Measurements from ENCODE around the gene THAP8. TPM values are rescaled to one million over a fixed set of nuclear protein-coding genes. Genes with fewer than 3 reads are reported as not detected.

The THAP8 gene
- total and polyA plus RNA-seq, 2 of the 13 experiments (the other 11 are each of a cell fraction or from before 2014, with no cell fraction given), result 1.7 to 3.7 TPM

DNA sequence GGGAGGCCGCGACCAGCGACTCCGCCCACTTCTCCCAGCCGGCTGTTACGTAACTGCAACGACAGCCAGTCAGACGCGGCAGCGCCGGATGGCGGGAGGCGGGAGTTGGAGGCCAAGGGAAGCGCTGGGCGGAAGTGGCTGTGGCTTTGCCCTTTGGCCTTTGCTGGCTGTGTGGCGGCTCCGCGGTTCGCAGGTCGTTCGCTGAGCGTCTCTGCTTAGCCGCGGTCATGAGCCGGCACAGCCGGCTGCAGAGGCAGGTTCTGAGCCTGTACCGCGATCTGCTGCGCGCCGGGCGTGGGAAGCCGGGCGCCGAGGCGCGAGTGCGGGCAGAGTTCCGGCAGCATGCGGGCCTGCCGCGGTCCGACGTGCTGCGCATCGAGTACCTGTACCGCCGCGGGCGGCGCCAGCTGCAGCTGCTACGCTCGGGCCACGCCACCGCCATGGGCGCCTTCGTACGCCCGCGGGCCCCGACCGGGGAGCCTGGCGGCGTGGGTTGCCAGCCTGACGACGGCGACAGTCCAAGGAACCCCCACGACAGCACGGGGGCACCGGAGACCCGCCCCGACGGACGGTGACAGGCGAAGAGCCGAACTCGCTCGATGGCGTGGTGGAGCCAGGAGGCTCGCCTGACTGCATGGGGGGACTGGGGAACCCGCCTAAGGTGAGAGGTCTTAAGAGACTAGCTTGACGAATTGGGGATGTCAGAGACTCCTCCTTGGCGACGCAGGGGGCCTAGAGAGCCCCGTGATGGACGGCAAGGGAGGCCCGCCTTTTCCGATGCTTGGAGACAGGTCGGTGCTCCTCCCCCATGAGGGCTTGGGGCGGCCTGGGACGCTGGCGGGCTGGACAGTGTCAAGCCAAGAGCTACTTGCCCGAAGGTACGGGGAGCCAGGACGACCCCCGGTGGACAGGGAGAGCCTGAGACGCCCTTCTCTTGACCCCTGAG, 58.8 kb downstream of the THAP8 start, which contains the start of gene SDHAF1 (continued):
- TF ChIP-seq, protein P1, sequence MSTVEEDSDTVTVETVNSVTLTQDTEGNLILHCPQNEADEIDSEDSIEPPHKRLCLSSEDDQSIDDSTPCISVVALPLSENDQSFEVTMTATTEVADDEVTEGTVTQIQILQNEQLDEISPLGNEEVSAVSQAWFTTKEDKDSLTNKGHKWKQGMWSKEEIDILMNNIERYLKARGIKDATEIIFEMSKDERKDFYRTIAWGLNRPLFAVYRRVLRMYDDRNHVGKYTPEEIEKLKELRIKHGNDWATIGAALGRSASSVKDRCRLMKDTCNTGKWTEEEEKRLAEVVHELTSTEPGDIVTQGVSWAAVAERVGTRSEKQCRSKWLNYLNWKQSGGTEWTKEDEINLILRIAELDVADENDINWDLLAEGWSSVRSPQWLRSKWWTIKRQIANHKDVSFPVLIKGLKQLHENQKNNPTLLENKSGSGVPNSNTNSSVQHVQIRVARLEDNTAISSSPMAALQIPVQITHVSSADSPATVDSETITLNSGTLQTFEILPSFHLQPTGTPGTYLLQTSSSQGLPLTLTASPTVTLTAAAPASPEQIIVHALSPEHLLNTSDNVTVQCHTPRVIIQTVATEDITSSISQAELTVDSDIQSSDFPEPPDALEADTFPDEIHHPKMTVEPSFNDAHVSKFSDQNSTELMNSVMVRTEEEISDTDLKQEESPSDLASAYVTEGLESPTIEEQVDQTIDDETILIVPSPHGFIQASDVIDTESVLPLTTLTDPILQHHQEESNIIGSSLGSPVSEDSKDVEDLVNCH (CRISPR knock-in tag; IDR thresholded peaks at IDR 0.05), result no peak
- TF ChIP-seq STAG1 (CRISPR knock-in tag; IDR thresholded peaks at IDR 0.05), result no peak
- TF ChIP-seq ZNF589 (CRISPR knock-in tag; conservative IDR thresholded peaks at IDR 0.05), result 0 out of 2 replicates have a peak, but pooled peaks have one; percentile 56
- TF ChIP-seq ZNF614 (CRISPR knock-in tag; IDR thresholded peaks at IDR 0.05; ENCODE audit: borderline replicate concordance), result 0 out of 2 replicates have a peak, but pooled peaks have one; percentile 26
- TF ChIP-seq SRF (IDR thresholded peaks at IDR 0.05; ENCODE audit: low read depth, low read length), result no peak
- no peak for TF ChIP-seq FOXJ3 (CRISPR knock-in tag; IDR thresholded peaks at IDR 0.05; ENCODE audit: borderline replicate concordance)
- TF ChIP-seq, protein P2, sequence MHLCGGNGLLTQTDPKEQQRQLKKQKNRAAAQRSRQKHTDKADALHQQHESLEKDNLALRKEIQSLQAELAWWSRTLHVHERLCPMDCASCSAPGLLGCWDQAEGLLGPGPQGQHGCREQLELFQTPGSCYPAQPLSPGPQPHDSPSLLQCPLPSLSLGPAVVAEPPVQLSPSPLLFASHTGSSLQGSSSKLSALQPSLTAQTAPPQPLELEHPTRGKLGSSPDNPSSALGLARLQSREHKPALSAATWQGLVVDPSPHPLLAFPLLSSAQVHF (CRISPR knock-in tag; IDR thresholded peaks at IDR 0.05), result peak; percentile 79; the same call in 1 of the 2 replicates
- TF ChIP-seq POLR2AphosphoS5 (IDR thresholded peaks at IDR 0.05; ENCODE audit: low read depth, low read length), result peak; percentile 92
- peak; percentile 97 for TF ChIP-seq ZFX (CRISPR knock-in tag; IDR thresholded peaks at IDR 0.05; ENCODE audit: low read depth)
- TF ChIP-seq CCAR2 (optimal IDR thresholded peaks at IDR 0.05; ENCODE audit: low read depth, low read length), result no peak
- TF ChIP-seq RELA (CRISPR knock-in tag; IDR thresholded peaks at IDR 0.05), result 0 out of 2 replicates have a peak, but pooled peaks have one; percentile 29
- TF ChIP-seq FOXC1 (CRISPR knock-in tag; IDR thresholded peaks at IDR 0.05; ENCODE audit: borderline replicate concordance), result peak; percentile 94
- TF ChIP-seq JUN (CRISPR knock-in tag; IDR thresholded peaks at IDR 0.05), result no peak
- TF ChIP-seq ZNF20 (CRISPR knock-in tag; IDR thresholded peaks at IDR 0.05), result no peak
- TF ChIP-seq HDAC2 (CRISPR knock-in tag; IDR thresholded peaks at IDR 0.05), result peak; percentile 76; the same call in 1 of the 2 replicates
- TF ChIP-seq, protein P3, sequence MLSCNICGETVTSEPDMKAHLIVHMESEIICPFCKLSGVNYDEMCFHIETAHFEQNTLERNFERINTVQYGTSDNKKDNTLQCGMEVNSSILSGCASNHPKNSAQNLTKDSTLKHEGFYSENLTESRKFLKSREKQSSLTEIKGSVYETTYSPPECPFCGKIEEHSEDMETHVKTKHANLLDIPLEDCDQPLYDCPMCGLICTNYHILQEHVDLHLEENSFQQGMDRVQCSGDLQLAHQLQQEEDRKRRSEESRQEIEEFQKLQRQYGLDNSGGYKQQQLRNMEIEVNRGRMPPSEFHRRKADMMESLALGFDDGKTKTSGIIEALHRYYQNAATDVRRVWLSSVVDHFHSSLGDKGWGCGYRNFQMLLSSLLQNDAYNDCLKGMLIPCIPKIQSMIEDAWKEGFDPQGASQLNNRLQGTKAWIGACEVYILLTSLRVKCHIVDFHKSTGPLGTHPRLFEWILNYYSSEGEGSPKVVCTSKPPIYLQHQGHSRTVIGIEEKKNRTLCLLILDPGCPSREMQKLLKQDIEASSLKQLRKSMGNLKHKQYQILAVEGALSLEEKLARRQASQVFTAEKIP (CRISPR knock-in tag; IDR thresholded peaks at IDR 0.05; ENCODE audit: borderline replicate concordance), result no peak
- TF ChIP-seq ZNF672 (CRISPR knock-in tag; IDR thresholded peaks at IDR 0.05), result no peak
- peak; percentile 94 for TF ChIP-seq YEATS4 (CRISPR knock-in tag; IDR thresholded peaks at IDR 0.05; ENCODE audit: borderline replicate concordance)
- TF ChIP-seq KDM2A (CRISPR knock-in tag; IDR thresholded peaks at IDR 0.05; ENCODE audit: borderline replicate concordance, low read depth), result peak; percentile 87
- TF ChIP-seq ZSCAN31 (CRISPR knock-in tag; IDR thresholded peaks at IDR 0.05; ENCODE audit: low read depth), result peak; percentile 88
- TF ChIP-seq TBL1XR1 (IDR thresholded peaks at IDR 0.05; ENCODE audit: borderline replicate concordance, low read length, partially characterized antibody), result peak; percentile 52
- TF ChIP-seq EP300 (IDR thresholded peaks at IDR 0.05; ENCODE audit: low read depth in 2 of 2, low read length in 2 of 2), result 0 out of 4 replicates have a peak, but pooled peaks of 1 of the 2 experiments have one; percentile 37
- no peak for TF ChIP-seq EP300 (CRISPR knock-in tag; IDR thresholded peaks at IDR 0.05; ENCODE audit: borderline replicate concordance)
- no peak for TF ChIP-seq ZFP36L2 (CRISPR knock-in tag; IDR thresholded peaks at IDR 0.05)
- TF ChIP-seq EHMT2 (IDR thresholded peaks at IDR 0.05; ENCODE audit: borderline replicate concordance, low read depth, low read length), result no peak
- TF ChIP-seq JUND (CRISPR knock-in tag; IDR thresholded peaks at IDR 0.05), result no peak
